Left lung (tissue), 14 donors: ENCODE results near the gene NDUFAF4. TPM values are rescaled to one million over a fixed set of nuclear protein-coding genes. Genes with fewer than 3 reads are reported as not detected.

Experiments
- ATAC-seq: fragments of 200-7000 bp; cut with Tn5 transposase; one replicate; pipeline ENCODE4 v1.9.1; 2020; ENCODE audit warnings: moderate library complexity
- DNase-seq, 4 donors: peaks; one replicate each; pipeline ENCODE4 v3.0.0-alpha.2; 2013 to 2020
- H3K27ac ChIP-seq, 2 donors: fragments of 200-600 bp; sonication (generic) in 1 of 2; one replicate each; pipeline versions ENCODE4 v1.5.0 to v1.8.0; 2020 to 2021
- H3K27me3 ChIP-seq, 2 donors: fragments of 200-600 bp; sonication (generic) in 1 of 2; one replicate each; pipeline versions ENCODE4 v1.5.0 to v1.8.0; 2020 to 2021
- H3K36me3 ChIP-seq, 2 donors: fragments of 200-600 bp; sonication (generic) in 1 of 2; one replicate each; pipeline versions ENCODE4 v1.5.0 to v1.8.0; 2020 to 2021
- H3K4me1 ChIP-seq, 2 donors: fragments of 200-600 bp; one replicate each; pipeline ENCODE4 v1.8.0; 2021
- H3K4me3 ChIP-seq, 2 donors: fragments of 200-600 bp; sonication (generic) in 1 of 2; one replicate each; pipeline versions ENCODE4 v1.5.0 to v1.8.0; 2020 to 2021; ENCODE audit warnings: mild to moderate bottlenecking in 1 of 2
- H3K9me3 ChIP-seq, 2 donors: fragments of 200-600 bp; sonication (generic) in 1 of 2; one replicate each; pipeline versions ENCODE4 v1.5.0 to v1.8.0; 2020 to 2021
- intact Hi-C, 2 donors: fragments of 100-400 bp; cut with DNase I; formaldehyde crosslinking; loops; one replicate each; pipeline versions ENCODE4 v1.11.2 to v1.14.2; 2022
- long read RNA-seq, 12 donors: library from polyadenylated mRNA in 2 of 12; unstranded in 2 of 12; transcript quantifications; one replicate each; pipeline ENCODE4 v2.0.0 and lab custom pipeline, GENCODE V29; 2019 to 2026
- polyA plus RNA-seq, 6 donors: library from polyadenylated mRNA; unstranded; fragments of 120-200 nt; gene quantifications; one replicate each; pipeline ENCODE4 v1.2.1, GENCODE V29; 2013; ENCODE audit not compliant: insufficient read length in 6 of 6
- total RNA-seq, 2 donors: library from RNA; stranded (reverse); fragmentation: NEBNext Ultra II Directional; extraction: Animal tissue kit (Norgen Biotek cat#: 25700); gene quantifications; one replicate each; pipeline ENCODE4 v1.2.1, GENCODE V29; 2021
- TF ChIP-seq, protein P1 (sequence below), 2 donors: fragments of 200-600 bp; sonication (generic) in 1 of 2; IDR thresholded peaks; one replicate each; pipeline versions ENCODE4 v1.5.0 to v1.8.0; 2021; ENCODE audit warnings: antibody characterized with exemption in 2 of 2
- donor health status: DM: no; HTN: yes; CAD: no.
- donor health status: DM: no; HTN: no; CAD: no.

Gene NDUFAF4
- total RNA-seq (10 to 100 TPM; 20.2 to 29.0 TPM), polyA plus RNA-seq (10 to 100 TPM; 22.1 to 28.3 (median 25.5) TPM)
- long read RNA-seq, donor 1, transcript NDUFAF4-201 (3 exons, 2,399 nt): major isoform, 27 of 28 reads
- long read RNA-seq, donor 1, partial matches to known transcripts: 0 of 28 reads
- long read RNA-seq, donor 1, other reads (novel, unspliced or antisense): 0 of 28 reads
- long read RNA-seq, donor 2, transcript NDUFAF4-201 (3 exons, 2,399 nt): major isoform, 15 of 15 reads
- long read RNA-seq, donor 2, partial matches to known transcripts: 0 of 15 reads
- long read RNA-seq, donor 2, other reads (novel, unspliced or antisense): 0 of 15 reads
- long read RNA-seq, donor 3, transcript NDUFAF4-201 (3 exons, 2,399 nt): major isoform, 24 of 26 reads
- long read RNA-seq, donor 3, partial matches to known transcripts: 0 of 26 reads
- long read RNA-seq, donor 3, other reads (novel, unspliced or antisense): 0 of 26 reads
- long read RNA-seq, donor 4, transcript NDUFAF4-201 (3 exons, 2,399 nt): major isoform, 17 of 20 reads
- long read RNA-seq, donor 4, partial matches to known transcripts: 0 of 20 reads
- long read RNA-seq, donor 4, other reads (novel, unspliced or antisense): 2 of 20 reads
- long read RNA-seq, donor 5, transcript NDUFAF4-201 (3 exons, 2,399 nt): major isoform, 21 of 23 reads
- long read RNA-seq, donor 5, partial matches to known transcripts: 0 of 23 reads
- long read RNA-seq, donor 5, other reads (novel, unspliced or antisense): 0 of 23 reads
- long read RNA-seq, donor 6, transcript NDUFAF4-201 (3 exons, 2,399 nt): major isoform, 23 of 25 reads
- long read RNA-seq, donor 6, partial matches to known transcripts: 0 of 25 reads
- long read RNA-seq, donor 6, other reads (novel, unspliced or antisense): 0 of 25 reads
- long read RNA-seq, donor 7, transcript NDUFAF4-201 (3 exons, 2,399 nt): major isoform, 10 of 10 reads
- long read RNA-seq, donor 7, partial matches to known transcripts: 0 of 10 reads
- long read RNA-seq, donor 7, other reads (novel, unspliced or antisense): 0 of 10 reads
- long read RNA-seq, donor 8, transcript NDUFAF4-201 (3 exons, 2,399 nt): major isoform, 13 of 14 reads
- long read RNA-seq, donor 8, partial matches to known transcripts: 0 of 14 reads
- long read RNA-seq, donor 8, other reads (novel, unspliced or antisense): 0 of 14 reads
- long read RNA-seq, donor 9: 0 reads
- long read RNA-seq, donor 10, transcript NDUFAF4-201 (3 exons, 2,399 nt): major isoform, 15 of 19 reads
- long read RNA-seq, donor 10, partial matches to known transcripts: 0 of 19 reads
- long read RNA-seq, donor 10, other reads (novel, unspliced or antisense): 4 of 19 reads
- long read RNA-seq, donor 11, transcript NDUFAF4-201 (3 exons, 2,399 nt): major isoform, 38 of 42 reads
- long read RNA-seq, donor 11, partial matches to known transcripts: 0 of 42 reads
- long read RNA-seq, donor 11, other reads (novel, unspliced or antisense): 0 of 42 reads
- long read RNA-seq, donor 12, transcript NDUFAF4-201 (3 exons, 2,399 nt): major isoform, 17 of 19 reads
- long read RNA-seq, donor 12, partial matches to known transcripts: 0 of 19 reads
- long read RNA-seq, donor 12, other reads (novel, unspliced or antisense): 0 of 19 reads

DNA sequence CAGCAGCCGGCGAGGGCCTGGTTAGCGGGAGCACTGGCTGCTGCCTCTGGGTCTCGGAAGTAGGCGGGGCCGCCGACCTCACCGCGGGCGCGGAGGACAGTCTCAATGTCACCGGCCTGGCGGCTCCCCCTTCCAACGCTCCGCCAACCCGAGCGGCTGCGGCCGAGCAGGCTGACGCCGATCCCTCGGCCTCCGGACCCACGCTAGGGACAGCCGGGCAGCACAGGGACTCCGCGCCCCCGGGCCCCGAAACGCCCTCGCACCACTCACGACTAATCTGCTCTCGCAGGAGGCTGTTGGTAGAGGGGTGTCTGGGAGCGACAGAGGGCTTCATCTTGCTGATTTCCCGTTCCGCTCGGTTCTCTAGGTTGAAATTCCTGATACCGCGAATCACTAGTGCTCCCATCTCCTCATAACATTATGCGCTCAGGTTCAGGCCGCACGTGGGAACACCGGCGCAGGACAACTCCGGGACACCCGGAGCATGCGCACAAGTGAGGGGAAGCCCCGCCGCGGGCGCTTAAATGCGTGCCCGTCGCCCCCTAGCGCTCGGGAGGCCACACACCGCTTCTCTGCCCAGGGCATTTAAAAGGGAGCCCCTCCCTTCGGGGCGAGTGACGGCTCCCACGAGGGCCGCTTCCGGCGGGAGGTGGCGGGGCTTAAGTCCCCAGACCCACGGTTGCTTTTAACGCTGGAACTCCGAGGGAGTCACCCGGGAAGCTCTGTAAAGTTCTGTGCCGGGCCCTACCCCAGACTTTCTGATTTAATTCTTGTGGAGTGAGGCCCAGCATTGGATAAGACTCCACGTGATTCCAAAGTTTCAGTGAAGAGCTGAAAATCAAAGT, at the start of gene NDUFAF4:
Gene NDUFAF4 (minus strand): TSS at position 496 of the 845 bp plus-strand sequence. CDS start 90 bp downstream, at position 406.
- Histone ChIP-seq H3K9me3 (no peaks in the 10 kb centered on the region), H3K4me1 (peaks cover 8 to 30% of the 10 kb centered on the region in 2 donors), H3K36me3 (peaks cover 0 to 29% of the 10 kb centered on the region in 2 donors), H3K4me3 (peak within 1 kb of the TSS; percentile 80 to 96), H3K27me3 (no peaks in the 10 kb centered on the region), H3K27ac (peak within 1 kb of the TSS; percentile 90 to 93)
- peak; percentile 94 to 99 (median 97) for DNase-seq
- peak; percentile 99 for ATAC-seq
- intact Hi-C loops: loop anchor here in 1 of 2 donors (5.0 kb wide), 1 partner anchor 160 kb away; no protein-coding TSS in a partner anchor
- TF ChIP-seq, protein P1, sequence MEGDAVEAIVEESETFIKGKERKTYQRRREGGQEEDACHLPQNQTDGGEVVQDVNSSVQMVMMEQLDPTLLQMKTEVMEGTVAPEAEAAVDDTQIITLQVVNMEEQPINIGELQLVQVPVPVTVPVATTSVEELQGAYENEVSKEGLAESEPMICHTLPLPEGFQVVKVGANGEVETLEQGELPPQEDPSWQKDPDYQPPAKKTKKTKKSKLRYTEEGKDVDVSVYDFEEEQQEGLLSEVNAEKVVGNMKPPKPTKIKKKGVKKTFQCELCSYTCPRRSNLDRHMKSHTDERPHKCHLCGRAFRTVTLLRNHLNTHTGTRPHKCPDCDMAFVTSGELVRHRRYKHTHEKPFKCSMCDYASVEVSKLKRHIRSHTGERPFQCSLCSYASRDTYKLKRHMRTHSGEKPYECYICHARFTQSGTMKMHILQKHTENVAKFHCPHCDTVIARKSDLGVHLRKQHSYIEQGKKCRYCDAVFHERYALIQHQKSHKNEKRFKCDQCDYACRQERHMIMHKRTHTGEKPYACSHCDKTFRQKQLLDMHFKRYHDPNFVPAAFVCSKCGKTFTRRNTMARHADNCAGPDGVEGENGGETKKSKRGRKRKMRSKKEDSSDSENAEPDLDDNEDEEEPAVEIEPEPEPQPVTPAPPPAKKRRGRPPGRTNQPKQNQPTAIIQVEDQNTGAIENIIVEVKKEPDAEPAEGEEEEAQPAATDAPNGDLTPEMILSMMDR (IDR thresholded peaks at IDR 0.05): peak; percentile 86 to 92

DNA sequence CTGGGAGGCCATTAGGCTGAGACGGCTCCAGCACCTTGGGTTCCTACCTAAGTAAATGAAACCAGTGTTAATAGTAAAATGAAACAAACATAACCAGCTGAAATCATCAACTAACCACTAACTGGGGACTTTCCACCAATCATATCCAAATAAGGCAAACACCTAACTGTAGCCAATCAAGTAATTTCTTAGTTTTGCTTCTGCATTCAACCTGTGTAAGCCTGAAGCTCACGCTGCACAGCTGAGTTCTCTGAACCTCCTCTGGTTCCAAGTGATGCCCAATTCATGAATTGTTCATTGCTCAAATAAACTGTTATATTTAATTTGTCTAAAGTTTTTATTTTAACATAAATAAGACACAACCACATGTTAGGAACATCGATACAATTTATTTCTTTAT, 49.4 kb upstream of the NDUFAF4 start:
- no peak for DNase-seq
- intact Hi-C loops: no loop called here
- no peak for ATAC-seq
- H3K9me3 ChIP-seq: no peaks in the 10 kb centered on the region
- H3K27ac ChIP-seq: no peak overlapping the region
- H3K36me3 ChIP-seq: no peaks in the 10 kb centered on the region
- TF ChIP-seq, protein P1 (IDR thresholded peaks at IDR 0.05): no peak
- no peaks in the 10 kb centered on the region for H3K4me1 ChIP-seq
- H3K4me3 ChIP-seq: no peak overlapping the region
- H3K27me3 ChIP-seq: no peaks in the 10 kb centered on the region

DNA sequence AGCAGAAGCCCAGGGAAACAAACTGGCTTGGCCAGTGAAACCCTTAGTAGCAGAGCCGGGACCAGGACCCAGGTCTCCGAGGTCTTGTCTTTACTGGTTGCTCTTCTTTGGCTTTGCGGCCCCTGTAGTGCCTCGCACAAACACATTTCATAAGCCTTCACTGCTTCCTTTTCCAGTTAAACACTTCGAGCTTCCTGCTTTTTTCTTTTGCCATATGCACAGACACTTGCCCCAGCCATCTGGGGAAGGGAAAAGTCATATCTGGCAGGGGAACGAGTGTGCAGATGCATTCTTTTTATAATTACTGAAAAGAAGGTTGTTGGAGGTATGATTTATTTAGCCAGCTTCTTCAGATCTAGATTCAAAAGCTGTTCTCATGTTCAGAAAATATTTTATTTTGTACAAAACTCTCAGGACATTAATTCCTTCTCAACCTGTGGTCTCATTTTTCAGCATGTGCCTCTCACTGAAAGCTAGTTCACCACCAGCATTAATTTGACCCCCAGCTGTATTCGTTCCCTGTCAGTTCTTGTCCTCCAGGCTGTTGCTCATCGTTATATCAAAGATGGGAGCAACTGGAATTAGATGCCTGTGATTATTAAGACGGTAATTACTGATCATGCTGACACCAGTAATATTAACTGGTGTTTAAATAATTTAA, 46.0 kb upstream of the NDUFAF4 start:
- Histone ChIP-seq H3K4me1 (no peaks in the 10 kb centered on the region), H3K4me3 (no peak overlapping the region), H3K27ac (no peak overlapping the region), H3K9me3 (no peaks in the 10 kb centered on the region), H3K27me3 (no peaks in the 10 kb centered on the region), H3K36me3 (no peaks in the 10 kb centered on the region)
- intact Hi-C loops: no loop called here
- DNase-seq: no peak
- ATAC-seq: no peak
- TF ChIP-seq, protein P1 (IDR thresholded peaks at IDR 0.05): no peak

DNA sequence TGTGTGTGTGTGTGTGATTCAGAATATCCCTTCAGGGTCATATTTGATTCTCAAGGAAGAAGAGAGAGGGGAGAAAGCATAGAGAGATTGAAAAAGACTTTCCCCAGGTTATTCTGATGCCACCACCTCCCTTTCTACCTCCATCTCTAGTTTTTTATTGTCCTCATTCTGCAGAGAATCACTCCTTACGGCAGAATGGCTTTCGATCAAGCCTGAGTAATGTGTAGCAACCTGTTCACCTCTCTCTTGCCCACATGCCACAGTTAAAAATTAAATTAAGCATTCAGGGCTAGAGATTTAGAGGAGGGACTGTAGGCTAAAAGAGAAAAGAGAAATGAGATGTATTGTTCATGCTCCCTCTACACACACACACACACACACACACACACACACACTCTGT, 45.0 kb upstream of the NDUFAF4 start:
- Histone ChIP-seq H3K9me3 (no peaks in the 10 kb centered on the region), H3K4me3 (no peak overlapping the region), H3K36me3 (no peaks in the 10 kb centered on the region), H3K4me1 (no peaks in the 10 kb centered on the region), H3K27ac (no peak overlapping the region), H3K27me3 (no peaks in the 10 kb centered on the region)
- ATAC-seq (no peak), DNase-seq (no peak)
- intact Hi-C loops: no loop called here
- TF ChIP-seq, protein P1 (IDR thresholded peaks at IDR 0.05): no peak
